NCI-H524 (cell line): ENCODE data around the gene CERCAM.

Experiments used
- DNase-seq, 2 experiments: peaks; one replicate each; lab custom pipeline; 2025; lab: John Stamatoyannopoulos, UW

CERCAM gene

GRCh38 chr9:128456613-128457061, 36.0 kb downstream of the CERCAM start:
- peak; percentile 33 to 77 for DNase-seq

DNA sequence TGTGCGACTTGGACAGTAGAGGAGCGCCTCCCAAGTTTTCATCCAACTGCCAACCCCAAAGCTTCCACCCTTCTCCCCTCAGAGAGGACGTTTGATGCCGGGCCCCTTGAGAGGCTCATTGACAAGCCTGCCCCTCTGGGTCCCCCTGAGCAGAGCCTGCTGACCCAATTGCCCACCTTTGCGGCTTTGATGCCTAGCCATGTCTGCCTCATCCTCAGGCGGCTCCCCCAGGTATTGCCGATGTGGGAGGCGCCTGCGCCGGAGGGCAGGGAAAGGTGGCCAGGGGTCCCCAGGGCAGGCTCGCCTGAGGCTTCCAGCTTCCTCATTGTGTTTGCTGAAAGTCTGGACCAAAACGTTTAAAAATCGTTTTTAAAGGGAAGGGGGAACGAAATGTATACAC, 36.5 kb downstream of the CERCAM start:
- no peak for DNase-seq

DNA sequence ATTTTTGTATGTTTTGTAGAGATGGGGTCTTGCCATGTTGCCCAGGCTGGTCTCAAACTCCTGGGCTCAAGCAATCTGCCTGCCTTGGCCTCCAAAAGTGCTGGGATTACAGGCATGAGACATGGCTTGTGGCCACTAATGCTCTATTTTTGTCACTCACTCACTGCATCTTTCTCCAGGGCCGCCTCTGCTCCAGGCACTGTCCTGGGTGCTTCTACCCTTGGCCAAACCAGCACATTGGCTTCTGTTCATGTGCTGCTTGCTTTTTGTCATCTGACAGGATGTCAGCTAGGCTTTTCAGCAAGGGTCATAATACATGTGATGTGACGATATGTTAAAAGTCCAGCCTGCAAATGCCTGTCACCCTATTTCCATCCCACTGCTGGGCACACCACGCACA, 38.4 kb downstream of the CERCAM start:
- DNase-seq: no peak

DNA sequence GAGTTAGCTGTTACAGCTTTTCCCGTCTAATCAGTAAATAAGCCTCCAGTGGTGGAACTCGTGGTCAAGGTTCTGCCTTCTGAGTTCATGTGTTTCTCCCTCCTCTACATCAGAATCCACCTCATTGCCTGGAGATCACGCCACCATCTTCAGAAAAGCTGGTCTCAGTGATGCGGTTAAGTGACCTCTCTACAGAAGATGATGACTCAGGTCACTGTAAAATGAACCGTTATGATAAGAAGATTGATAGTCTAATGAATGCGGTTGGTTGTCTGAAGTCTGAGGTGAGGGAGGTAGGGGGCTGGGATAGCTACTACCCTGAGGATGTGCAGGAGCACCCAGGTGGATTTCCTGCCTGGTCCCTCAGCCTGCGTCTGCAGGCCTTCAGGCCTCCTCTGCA, 48.4 kb downstream of the CERCAM start:
- DNase-seq: no peak

GRCh38 chr9:128470560-128470959, 49.9 kb downstream of the CERCAM start:
- no peak for DNase-seq

DNA sequence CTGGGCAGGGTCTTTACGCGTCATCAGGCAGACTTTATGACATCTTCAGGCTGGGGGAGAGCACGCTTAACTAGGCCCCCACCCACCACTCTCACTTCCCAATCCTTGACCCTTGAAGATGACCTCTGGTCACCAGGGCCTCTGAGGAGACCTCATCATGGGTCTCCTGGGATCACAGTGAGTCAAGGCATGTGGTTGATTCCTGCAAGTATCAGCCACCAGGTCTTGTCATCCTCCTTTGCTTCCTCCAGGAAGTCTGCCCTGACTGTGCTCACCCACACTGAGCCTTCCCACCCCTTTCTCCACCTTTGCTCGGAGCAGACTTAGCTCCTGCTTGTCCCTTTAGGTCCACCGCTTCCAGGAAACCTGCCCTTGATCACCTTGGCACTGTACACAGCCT, 52.4 kb downstream of the CERCAM start:
- DNase-seq: no peak

GRCh38 chr9:128475867-128476266, 55.2 kb downstream of the CERCAM start:
- DNase-seq: no peak

GRCh38 chr9:128479262-128479661, 58.6 kb downstream of the CERCAM start:
- DNase-seq: peak in 1 of 2 experiments; percentile 39

DNA sequence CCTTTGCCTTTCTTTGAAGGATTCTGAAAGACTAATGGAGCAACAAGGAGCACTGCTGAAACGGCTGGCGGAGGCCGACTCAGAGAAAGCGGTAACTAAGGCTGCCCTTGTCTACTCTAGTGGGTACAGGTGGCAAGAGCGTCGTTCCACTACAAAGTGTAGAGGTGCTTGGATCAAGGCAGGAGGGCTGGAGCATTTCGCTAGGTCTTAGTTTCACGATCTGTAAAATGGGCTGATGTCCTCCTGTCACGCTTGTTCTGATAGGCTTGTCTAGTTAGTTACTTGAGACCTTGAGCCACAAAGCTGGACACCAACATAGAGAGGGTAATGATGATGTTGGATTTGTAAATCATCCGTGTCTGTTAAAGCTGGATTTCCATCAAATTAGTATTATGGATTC, 60.9 kb downstream of the CERCAM start:
- no peak for DNase-seq

DNA sequence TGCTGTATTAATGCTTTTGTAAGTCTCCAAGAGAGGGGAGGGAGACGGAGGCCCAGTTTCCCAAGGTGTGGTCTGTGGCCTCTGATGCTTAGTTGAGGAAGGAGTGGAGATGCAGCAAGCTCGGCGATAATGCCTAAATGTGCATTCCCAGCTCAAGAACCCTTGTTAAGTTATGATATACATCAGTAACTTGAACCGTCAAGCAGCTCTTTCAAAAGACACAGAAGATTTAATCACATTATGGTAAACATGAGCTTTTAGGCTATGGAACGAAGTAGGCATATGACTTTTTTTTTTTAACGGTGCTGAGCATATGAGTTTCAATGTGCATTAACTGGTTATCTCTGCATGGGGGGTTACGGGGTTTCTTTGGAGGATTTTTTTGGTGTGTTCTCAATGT, 61.5 kb downstream of the CERCAM start:
- no peak for DNase-seq

DNA sequence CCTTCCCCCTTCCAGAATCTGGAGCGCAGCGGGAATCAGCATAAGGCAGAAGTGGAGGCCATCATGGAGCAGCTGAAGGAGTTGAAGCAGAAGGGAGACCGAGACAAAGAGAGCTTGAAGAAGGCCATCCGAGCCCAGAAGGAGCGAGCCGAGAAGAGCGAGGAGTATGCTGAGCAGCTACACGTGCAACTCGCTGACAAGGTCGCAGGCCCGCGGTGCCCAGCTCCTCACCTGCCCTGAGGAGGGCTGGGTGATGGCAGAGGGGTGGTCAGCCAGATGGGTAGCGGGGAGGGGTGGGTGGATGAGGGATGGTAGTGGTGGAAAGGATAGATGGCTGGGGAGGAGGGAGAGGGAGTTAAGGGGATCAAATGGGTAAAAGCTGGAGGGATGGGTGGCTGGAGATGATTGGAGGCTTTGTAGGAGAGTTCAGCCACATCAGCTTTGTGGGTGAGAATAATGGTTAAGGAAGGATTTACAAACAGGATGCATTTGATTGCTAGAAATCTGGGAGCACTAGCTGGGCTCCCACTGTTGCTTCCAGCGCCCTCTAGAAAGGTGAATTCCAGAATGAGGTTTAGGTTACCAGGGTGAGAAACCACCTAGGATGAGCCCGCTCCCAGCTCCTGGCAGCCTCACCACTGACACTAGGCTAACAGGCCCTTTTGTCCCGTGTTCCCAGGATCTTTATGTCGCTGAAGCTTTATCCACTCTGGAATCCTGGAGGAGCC, 64.2 kb downstream of the CERCAM start:
- no peak for DNase-seq

GRCh38 chr9:128485414-128485855, 64.8 kb downstream of the CERCAM start:
- DNase-seq: no peak

DNA sequence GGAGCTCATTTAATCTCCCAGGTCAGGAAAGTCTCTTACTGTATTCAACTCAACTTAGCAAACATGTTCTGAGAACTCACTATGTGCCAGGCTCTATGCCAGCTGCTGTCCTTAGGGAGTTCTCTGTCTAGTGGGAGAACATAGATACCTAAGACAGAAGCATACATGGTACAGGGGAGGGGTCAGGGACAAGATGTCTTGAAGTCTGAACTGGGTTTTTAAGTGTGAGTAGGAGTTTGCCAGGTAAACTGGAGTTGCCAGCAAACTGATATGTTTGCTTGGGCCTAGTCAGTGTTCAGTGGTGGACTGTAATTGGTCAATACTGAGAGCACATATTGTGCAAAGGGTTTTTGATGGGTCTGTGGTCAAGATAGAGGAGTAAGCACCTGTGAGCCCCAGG, 65.5 kb downstream of the CERCAM start:
- DNase-seq: no peak
